ENCODE measurements around the gene USP49.
"Not testable (repeated sequence)": the region's sequence is repeated elsewhere in the genome, so short reads cannot be mapped to it uniquely, and the experiment has no call there.

Gene USP49

GRCh38 chr6:41815587-41815986 lies 79.6 kb downstream of the USP49 start:
- DNase-seq (ENCODE audit: extremely low read depth in 1 of 2, low read depth in 1 of 2): no peak

DNA sequence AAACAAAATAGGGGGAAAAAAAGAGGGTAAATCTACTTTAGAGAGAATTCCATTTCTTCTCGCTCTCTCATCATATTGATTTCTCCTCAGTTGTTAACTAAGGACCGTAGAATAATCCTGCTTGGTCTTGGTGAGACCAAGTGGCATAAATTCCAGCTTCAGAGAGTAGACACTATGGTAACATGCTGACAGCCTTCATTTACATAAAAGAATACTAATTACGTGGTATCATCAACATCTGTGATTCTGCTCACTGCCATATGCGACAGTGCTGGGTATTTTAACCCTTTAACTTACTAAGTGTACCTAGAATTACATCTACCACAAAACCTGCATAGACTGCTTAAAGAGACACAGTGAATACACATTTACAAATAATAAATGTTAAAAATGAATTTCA lies 80.5 kb downstream of the USP49 start:
- no peak for DNase-seq (ENCODE audit: extremely low read depth in 1 of 2, low read depth in 1 of 2)

DNA sequence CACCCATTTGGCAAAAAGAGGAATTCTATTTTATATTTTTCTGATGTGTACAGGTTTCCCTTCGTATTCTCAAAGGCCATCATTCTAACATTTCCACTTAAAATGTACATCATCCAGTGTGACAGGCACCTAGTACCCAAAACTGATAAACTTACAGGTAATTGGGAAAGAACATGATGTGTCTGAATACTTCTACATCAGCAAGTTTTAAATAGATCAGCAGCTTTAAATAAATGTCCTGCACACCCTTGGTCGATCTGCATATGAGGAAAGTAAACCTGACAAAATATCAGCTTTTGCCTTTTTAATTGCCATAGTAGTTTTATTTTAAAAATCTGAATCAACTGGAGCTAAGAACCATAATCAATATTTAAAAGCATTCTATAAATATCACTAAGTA lies 81.2 kb downstream of the USP49 start:
- no peak for DNase-seq (ENCODE audit: extremely low read depth in 1 of 2, low read depth in 1 of 2)

DNA sequence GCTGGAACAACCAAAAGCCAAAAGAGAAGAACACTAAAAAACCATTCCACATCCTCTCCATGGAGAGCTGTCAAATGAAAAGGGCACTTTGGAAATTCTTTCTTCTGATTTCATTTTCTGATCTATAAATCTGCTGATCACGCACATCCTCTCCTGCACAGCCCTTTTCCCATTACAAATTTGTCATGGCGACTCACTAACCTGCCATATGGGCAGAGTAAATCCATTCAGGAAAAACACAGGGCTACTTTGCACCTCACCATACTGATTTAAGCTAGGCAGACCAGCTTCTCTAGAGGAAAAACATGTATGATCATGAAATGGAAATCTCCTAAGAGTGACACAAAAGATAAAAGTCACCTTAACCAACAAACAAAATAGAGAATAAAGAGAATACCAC lies 81.7 kb downstream of the USP49 start:
- no peak for DNase-seq (ENCODE audit: extremely low read depth in 1 of 2, low read depth in 1 of 2)

DNA sequence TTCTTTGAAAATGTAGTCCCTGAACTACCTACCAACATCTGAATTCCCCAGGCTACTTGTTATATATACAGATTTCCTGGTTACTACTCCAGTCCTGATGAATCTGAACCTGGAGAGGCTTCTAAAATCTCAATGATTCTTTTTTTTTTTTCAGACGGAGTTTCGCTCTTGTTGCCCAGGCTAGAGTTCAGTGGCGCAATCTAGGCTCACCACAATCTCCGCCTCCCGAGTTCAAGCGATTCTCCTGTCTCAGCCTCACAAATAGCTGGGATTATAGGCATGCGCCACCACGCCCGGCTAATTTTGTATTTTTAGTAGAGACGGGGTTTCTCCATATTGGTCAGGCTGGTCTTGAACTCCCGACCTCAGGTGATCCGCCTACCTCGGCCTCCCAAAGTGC lies 83.2 kb downstream of the USP49 start:
- DNase-seq (ENCODE audit: extremely low read depth in 1 of 2, low read depth in 1 of 2): not testable (repeated sequence)

GRCh38 chr6:41811095-41811494 lies 84.1 kb downstream of the USP49 start:
- DNase-seq (ENCODE audit: extremely low read depth in 1 of 2, low read depth in 1 of 2): no peak

- no peak for DNase-seq (ENCODE audit: extremely low read depth in 1 of 2, low read depth in 1 of 2)
These were observed 89.1 kb downstream of the USP49 start for GRCh38 chr6:41805830-41806774.

- DNase-seq (ENCODE audit: extremely low read depth in 1 of 2, low read depth in 1 of 2): no peak
These were observed 93.8 kb downstream of the USP49 start for GRCh38 chr6:41801380-41801779.

GRCh38 chr6:41799559-41799911 lies 95.6 kb downstream of the USP49 start:
- DNase-seq (ENCODE audit: extremely low read depth in 1 of 2, low read depth in 1 of 2): no peak

DNA sequence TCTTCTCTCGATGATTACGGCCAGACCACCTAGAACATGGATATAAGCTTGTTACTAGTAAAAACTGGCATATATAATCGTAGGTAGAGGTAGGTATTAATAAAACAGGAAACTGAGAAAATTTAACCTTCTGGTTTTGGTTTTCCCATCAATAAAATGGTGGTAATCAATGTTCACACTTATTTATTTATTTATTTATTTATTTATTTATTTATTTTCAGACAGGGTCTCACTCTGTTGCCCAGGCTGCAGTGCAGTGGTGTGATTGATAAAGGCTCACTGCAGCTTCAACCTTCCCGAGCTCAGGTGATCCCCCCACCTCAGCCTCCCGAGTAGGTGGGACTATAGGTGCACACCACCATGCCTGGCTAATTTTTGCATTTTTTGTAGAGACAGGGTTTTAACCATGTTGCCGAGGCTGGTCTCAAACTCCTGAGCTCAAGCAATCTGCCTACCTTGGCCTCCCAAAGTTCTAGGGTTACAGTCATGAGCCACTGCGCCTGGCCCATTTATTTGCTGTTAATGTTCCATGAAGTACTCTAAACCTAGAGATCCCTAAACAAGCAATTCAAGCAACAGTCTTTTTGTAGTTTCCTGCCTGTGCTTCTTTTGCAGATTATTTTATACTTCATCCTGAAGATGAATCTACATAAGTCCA lies 96.1 kb downstream of the USP49 start:
- no peak for DNase-seq (ENCODE audit: extremely low read depth in 1 of 2, low read depth in 1 of 2)

- DNase-seq (ENCODE audit: extremely low read depth in 1 of 2, low read depth in 1 of 2): no peak
These were observed 98.7 kb downstream of the USP49 start for GRCh38 chr6:41796474-41796873.

DNA sequence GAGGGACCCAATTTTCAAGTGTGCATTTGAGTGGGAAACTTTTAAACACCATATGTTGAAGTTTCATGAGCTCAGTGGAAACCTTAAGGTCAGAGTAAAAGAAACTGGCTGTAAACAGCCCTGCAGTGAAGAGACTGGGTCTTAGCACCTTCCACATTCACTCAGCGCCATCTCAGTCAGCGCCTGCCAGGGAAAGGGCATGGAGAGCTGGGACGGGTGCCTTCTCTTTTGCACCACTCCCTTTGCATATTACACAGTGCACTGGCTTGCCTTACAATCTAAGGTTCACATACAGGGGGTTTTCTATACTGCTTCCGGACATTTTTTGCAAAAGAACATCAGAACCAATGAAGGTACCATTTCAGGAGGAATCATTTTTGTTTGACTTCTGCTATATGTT lies 103.2 kb downstream of the USP49 start:
- no peak for DNase-seq (ENCODE audit: extremely low read depth in 1 of 2, low read depth in 1 of 2)

DNA sequence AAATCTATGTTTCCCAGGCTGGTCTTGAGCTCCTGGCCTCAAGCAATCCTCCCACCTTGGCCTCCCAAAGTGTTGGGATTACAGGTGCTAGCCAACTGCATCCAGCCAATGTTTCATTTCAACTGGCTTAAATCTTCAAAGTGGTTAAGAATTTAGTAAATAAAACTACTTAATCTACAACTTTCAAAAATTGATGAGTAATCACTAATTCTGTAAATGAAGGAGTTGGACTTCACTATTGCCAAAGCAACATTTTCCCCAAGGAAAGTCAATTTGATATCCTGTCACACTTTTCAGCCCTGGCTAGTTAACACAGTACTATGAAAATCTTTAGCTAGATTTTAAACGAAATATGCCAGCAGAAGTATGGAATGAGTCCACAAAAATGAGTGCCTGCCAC lies 103.9 kb downstream of the USP49 start:
- DNase-seq (ENCODE audit: extremely low read depth in 1 of 2, low read depth in 1 of 2): no peak

DNA sequence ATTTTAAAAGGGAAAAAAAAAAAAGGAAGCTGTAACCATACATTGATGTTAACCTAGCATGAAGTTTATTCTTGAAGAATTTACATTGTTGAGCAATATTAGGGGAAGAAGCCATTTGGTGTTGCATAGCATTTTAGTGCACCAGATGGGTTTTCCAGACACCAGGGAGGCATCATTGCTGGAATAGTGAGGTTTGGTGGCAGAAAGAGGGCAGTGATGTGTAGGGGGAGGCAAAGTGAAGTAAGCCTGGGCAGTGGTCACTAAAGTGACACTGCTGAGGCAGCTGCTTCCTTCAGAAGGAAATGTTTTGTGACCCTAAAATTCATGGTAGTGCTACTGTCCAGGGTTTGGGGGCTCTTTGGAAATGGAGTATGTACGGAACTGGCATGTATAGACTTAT lies 105.1 kb downstream of the USP49 start:
- no peak for DNase-seq (ENCODE audit: extremely low read depth in 1 of 2, low read depth in 1 of 2)

DNA sequence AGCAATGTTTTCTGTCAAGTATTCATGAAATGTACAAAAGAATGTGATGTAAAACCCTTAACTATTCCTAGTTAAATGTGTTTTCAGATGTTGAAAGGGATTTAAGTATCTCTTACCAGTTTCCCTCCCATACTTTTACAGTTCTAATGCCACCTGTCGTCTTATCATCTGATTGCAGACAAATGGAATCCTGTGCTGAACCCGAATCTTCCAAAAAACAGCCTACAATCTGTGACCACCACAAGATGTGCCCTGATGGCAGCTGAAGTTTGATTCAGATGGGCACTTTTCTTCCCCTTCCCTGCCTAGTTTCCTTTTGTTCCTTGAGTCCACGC lies 105.8 kb downstream of the USP49 start:
- DNase-seq (ENCODE audit: extremely low read depth in 1 of 2, low read depth in 1 of 2): no peak

DNA sequence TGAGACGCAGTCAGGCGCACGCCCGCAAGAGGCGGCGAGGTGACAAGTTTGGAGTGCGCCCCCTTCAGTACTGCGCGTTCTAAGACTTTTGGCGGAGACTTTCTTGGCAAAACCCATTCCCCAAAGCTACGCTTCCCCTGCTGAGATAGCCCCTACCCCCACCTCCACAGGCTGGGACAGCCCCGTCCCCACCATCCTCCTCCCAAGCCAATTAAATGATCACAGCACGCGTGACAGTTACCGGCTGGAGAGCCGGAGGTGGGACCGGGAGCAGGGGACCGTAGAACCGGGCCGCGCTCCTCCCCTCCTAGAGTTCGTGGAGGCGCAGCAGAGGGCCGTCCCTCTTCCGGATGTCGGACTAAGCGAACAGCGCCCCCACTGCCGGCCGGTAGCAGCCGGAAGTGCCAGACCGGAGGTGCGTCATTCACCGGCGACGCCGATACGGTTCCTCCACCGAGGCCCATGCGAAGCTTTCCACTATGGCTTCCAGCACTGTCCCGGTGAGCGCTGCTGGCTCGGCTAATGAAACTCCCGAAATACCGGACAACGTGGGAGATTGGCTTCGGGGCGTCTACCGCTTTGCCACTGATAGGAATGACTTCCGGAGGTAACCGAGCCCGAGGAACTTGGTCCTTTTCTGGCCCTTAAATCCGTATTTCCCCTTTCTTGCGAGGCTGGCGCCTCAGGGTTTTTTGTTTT lies 107.8 kb downstream of the USP49 start, which contains the start of gene TOMM6:
Gene TOMM6 (plus strand): TSS at position 476 of the 699 bp plus-strand sequence. CDS start 4 bp downstream, at position 480.
- peak; percentile 90 to 93 for DNase-seq (ENCODE audit: extremely low read depth in 1 of 2, low read depth in 1 of 2)

DNA sequence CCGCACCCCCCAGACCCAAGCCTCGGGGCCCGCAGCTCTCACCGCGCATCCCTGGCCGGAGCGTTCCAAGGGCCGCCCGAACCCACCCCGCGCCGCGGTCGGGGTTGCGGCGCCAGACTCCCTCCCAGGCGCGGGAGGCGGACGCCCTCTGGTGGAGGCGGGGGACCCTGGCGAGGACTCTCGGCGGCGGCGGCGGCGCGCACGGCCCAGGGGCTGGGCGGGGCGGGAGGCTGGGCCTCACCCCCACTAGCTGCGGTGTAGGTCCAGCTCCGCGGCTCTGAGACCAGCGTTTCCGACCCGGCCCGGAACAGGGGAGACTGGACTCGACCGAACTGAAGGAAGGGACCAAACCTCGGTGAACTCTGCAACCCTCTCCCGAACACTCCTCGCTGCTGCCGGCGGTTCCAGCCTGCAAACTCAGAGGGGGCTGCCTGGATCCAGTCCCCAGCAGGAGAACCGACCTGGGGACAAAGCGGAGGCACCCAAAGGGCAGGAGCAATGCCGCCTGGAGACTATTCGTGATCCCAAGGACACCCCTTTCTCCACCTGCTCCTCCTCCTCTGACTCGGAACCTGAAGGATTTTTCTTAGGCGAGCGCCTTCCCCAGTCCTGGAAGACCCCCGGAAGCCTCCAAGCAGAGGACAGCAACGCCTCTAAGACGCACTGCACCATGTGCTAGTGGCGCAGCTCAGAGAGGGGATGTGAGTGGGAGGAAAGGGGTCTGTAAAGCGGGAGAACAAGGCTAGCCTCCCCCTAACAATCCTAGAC lies 108.5 kb downstream of the USP49 start:
- DNase-seq (ENCODE audit: extremely low read depth in 1 of 2, low read depth in 1 of 2): peak; percentile 75

DNA sequence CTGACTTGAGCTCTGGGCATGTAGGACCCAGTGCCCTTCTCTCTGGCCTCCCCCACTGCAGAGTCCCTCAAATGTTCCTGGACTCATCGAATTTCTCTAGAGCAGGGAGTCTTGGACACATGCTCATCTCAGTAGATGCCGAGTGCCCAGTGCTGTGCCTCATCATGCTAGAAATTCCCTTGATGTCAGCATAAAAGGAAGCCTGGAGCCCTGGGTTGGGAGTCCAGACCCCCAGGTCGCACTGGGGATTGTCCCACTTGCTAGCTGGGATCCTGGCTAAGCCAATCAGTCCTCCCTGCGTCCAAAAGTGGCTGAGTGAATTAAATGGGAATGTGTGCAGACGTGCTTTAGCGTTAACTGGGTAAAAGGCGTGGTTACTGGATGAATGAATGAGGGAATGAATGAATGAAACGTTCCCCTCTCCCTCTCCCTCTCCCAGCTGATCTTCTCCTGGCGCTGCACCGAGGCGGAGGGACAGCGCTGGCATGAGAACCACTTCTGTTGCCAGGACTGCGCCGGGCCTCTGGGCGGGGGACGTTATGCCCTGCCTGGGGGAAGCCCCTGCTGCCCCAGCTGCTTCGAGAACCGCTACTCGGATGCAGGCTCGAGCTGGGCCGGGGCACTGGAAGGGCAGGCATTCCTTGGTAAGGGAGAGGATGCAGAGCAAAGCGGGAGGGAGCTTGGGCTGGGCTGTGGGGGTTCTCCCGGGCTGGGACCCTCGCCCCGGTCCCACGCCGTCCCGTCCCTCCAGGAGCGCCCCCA lies 109.3 kb downstream of the USP49 start:
- DNase-seq (ENCODE audit: extremely low read depth in 1 of 2, low read depth in 1 of 2): no peak

DNA sequence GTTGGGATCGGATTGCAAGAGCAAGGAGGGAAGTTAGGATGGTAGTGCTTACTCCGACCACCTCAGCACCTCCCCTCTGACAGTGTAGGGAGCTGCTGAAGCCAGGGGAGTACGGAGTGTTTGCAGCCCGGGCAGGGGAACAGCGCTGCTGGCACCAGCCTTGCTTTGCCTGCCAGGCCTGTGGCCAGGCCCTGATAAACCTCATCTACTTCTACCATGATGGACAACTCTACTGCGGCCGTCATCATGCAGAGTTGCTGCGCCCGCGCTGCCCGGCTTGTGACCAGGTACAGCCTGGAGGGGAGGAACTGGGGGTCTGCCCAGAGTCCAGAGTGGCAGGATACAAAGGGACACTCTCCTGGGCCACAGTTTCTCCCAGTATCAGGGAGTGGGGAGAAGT lies 109.9 kb downstream of the USP49 start:
- no peak for DNase-seq (ENCODE audit: extremely low read depth in 1 of 2, low read depth in 1 of 2)

GRCh38 chr6:41784581-41785171 lies 110.5 kb downstream of the USP49 start:
- no peak for DNase-seq (ENCODE audit: extremely low read depth in 1 of 2, low read depth in 1 of 2)

All from stimulated activated CD8-positive, alpha-beta memory T cell treated with anti-CD3 and anti-CD28 coated beads, Interleukin-7, amount 100 ng/mL, for 48 hours (primary cell).